ENCODE data around the gene CUL4A.

DNA sequence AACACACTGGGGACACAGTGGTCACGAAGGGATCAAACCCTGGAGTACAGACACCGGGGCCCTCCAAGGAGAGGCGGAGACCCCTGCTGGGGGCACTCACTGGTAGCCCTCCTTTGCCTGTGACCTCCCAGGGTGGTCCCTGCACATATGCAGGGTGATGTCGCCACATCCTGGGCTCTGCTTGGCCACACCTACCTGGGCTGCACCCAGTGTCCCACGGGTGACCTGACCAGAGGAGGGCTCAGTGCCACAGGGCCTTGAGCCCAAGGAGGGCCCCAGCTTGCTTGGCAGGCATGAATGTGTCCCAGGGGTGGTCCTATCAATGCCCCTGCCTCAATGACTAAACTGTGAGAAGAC, 5.1 kb upstream of the CUL4A start:
- TF ChIP-seq, protein P1, sequence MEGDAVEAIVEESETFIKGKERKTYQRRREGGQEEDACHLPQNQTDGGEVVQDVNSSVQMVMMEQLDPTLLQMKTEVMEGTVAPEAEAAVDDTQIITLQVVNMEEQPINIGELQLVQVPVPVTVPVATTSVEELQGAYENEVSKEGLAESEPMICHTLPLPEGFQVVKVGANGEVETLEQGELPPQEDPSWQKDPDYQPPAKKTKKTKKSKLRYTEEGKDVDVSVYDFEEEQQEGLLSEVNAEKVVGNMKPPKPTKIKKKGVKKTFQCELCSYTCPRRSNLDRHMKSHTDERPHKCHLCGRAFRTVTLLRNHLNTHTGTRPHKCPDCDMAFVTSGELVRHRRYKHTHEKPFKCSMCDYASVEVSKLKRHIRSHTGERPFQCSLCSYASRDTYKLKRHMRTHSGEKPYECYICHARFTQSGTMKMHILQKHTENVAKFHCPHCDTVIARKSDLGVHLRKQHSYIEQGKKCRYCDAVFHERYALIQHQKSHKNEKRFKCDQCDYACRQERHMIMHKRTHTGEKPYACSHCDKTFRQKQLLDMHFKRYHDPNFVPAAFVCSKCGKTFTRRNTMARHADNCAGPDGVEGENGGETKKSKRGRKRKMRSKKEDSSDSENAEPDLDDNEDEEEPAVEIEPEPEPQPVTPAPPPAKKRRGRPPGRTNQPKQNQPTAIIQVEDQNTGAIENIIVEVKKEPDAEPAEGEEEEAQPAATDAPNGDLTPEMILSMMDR (IDR thresholded peaks at IDR 0.05) = no peak
- TF ChIP-seq EZH2 (IDR thresholded peaks at IDR 0.05; ENCODE audit: borderline replicate concordance, insufficient read depth, low read depth, low read length, poor library complexity, severe bottlenecking) = no peak
